Skeletal muscle tissue (tissue), 4 donors: ENCODE results near the gene PPP2R3C. TPM values are rescaled to one million over a fixed set of nuclear protein-coding genes. Genes with fewer than 3 reads are reported as not detected.
"Not testable (repeated sequence)": the region's sequence is repeated elsewhere in the genome, so short reads cannot be mapped to it uniquely, and the experiment has no call there.

Experiments
- H3K27ac ChIP-seq: one replicate; pipeline ENCODE4 v1.7.0; 2013; ENCODE audit warnings: mild to moderate bottlenecking, low read depth, low read length, inconsistent platforms
- H3K27me3 ChIP-seq, 3 donors: one replicate each; pipeline ENCODE4 v1.7.0; 2013; ENCODE audit warnings: low read length in 3 of 3; ENCODE audit not compliant: control insufficient read depth in 3 of 3, insufficient read depth in 3 of 3
- H3K36me3 ChIP-seq, 3 donors: one replicate each; pipeline ENCODE4 v1.7.0; 2013; ENCODE audit warnings: low read length in 3 of 3; ENCODE audit not compliant: control insufficient read depth in 3 of 3, insufficient read depth in 3 of 3
- H3K4me1 ChIP-seq, 3 donors: one replicate each; pipeline ENCODE4 v1.7.0; 2013; ENCODE audit warnings: low read length in 3 of 3, mild to moderate bottlenecking in 3 of 3; ENCODE audit not compliant: control insufficient read depth in 3 of 3, insufficient read depth in 3 of 3
- H3K4me3 ChIP-seq, 3 donors: one replicate each; pipeline ENCODE4 v1.7.0; 2013; ENCODE audit warnings: low read length in 3 of 3
- H3K9ac ChIP-seq, 3 donors: one replicate each; pipeline ENCODE4 v1.7.0; 2013; ENCODE audit warnings: low read length in 3 of 3, mild to moderate bottlenecking in 3 of 3, moderate library complexity in 2 of 3, low read depth in 1 of 3
- H3K9me3 ChIP-seq, 3 donors: one replicate each; pipeline ENCODE4 v1.7.0; 2013; ENCODE audit warnings: low read length in 3 of 3; ENCODE audit not compliant: control insufficient read depth in 3 of 3
- total RNA-seq: library from RNA; depleted of rRNA; stranded (reverse); fragments of >200 nt; gene quantifications from one replicate; pipeline ENCODE4 v1.2.3, GENCODE V29; 2014
- donor health status: Osteomylitis.

Gene PPP2R3C
- total RNA-seq, 1 donor from 2014 or later: 52.7 TPM

GRCh38 chr14:35112641-35113040 lies 9.1 kb downstream of the PPP2R3C start:
- Histone ChIP-seq H3K27me3 (no peaks in the 10 kb centered on the region), H3K36me3 (peaks cover 16 to 51% (median 42%) of the 10 kb centered on the region in 3 donors), H3K4me3 (no peak overlapping the region), H3K9me3 (no peaks in the 10 kb centered on the region), H3K27ac (no peak overlapping the region), H3K9ac (no peak overlapping the region), H3K4me1 (no peaks in the 10 kb centered on the region)

- Histone ChIP-seq H3K4me1 (no peaks in the 10 kb centered on the region), H3K36me3 (peaks cover 15 to 53% (median 45%) of the 10 kb centered on the region in 3 donors), H3K27ac (no peak overlapping the region), H3K9ac (no peak overlapping the region), H3K4me3 (no peak overlapping the region), H3K9me3 (no peaks in the 10 kb centered on the region), H3K27me3 (no peaks in the 10 kb centered on the region)
These were observed 13.9 kb downstream of the PPP2R3C start for GRCh38 chr14:35107866-35108265.

DNA sequence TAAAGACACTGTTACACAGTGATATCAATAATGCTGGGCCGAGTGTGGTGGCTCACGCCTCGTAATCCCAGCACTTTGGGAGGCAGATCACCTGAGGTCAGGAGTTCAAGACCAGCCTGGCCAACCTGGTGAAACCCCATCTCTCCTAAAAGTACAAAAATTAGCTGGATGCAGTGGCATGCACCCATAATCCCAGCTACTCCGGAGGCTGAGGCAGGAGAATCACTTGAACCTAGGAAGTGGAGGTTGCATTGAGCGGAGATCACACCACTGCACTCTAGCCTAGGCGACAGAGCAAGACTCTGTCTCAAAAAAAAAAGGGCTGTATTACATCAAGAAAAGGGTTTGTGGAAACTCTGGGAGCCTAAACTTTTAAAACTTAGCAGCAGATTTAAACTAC lies 27.1 kb downstream of the PPP2R3C start:
- peaks cover 8 to 32% (median 30%) of the 10 kb centered on the region in 3 donors for H3K36me3 ChIP-seq
- not testable (repeated sequence) for H3K9me3 ChIP-seq, H3K4me1 ChIP-seq, H3K9ac ChIP-seq, H3K27me3 ChIP-seq, H3K27ac ChIP-seq, H3K4me3 ChIP-seq

- Histone ChIP-seq H3K27me3 (no peaks in the 10 kb centered on the region), H3K9me3 (no peaks in the 10 kb centered on the region), H3K4me3 (no peak overlapping the region), H3K4me1 (no peaks in the 10 kb centered on the region), H3K36me3 (peaks cover 8 to 34% (median 26%) of the 10 kb centered on the region in 3 donors), H3K27ac (no peak overlapping the region), H3K9ac (no peak overlapping the region)
These were observed 33.3 kb downstream of the PPP2R3C start for GRCh38 chr14:35088514-35088913.

- Histone ChIP-seq H3K36me3 (peaks cover 9 to 48% (median 45%) of the 10 kb centered on the region in 3 donors), H3K27me3 (no peaks in the 10 kb centered on the region), H3K27ac (no peak overlapping the region), H3K9me3 (no peaks in the 10 kb centered on the region), H3K4me1 (no peaks in the 10 kb centered on the region), H3K9ac (no peak overlapping the region), H3K4me3 (no peak overlapping the region)
These were observed 36.3 kb downstream of the PPP2R3C start for GRCh38 chr14:35085441-35085840.

DNA sequence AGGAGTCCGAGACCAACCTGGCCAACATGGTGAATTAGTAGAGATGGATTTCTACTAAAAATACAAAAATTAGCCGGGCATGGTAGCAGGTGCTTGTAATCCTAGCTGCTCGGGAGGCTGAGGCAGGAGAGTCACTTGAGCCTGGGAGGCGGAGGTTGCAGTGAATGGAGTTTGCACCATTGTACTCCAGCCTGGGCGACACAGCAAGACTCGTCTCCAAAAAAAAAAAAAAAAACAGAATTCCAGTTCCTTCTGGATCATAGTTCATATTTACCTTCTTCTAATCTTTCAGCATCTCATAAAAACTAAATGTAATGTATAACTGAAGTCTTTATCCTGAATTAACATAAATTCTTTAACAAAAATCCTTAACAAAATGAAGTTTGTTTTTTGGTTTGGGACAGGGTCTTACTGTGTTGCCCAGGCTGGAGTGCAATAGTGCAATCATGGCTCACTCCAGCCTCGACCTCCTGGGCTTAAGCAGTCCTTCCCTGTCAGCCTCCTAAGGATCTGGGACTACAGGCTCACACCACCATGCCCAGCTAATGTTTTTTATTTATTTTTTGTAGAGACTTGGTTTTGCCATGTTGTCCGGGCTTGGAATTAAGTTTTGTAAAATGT lies 38.1 kb downstream of the PPP2R3C start:
- Histone ChIP-seq H3K36me3 (peaks cover 14 to 55% (median 45%) of the 10 kb centered on the region in 3 donors), H3K9ac (no peak overlapping the region), H3K27me3 (no peaks in the 10 kb centered on the region), H3K4me1 (no peaks in the 10 kb centered on the region), H3K9me3 (no peaks in the 10 kb centered on the region), H3K4me3 (no peak overlapping the region), H3K27ac (no peak overlapping the region)

- Histone ChIP-seq H3K9ac (no peak overlapping the region), H3K27ac (no peak overlapping the region), H3K4me1 (no peaks in the 10 kb centered on the region), H3K9me3 (no peaks in the 10 kb centered on the region), H3K4me3 (no peak overlapping the region), H3K36me3 (peaks cover 17 to 55% (median 35%) of the 10 kb centered on the region in 3 donors), H3K27me3 (no peaks in the 10 kb centered on the region)
These were observed 42.0 kb downstream of the PPP2R3C start for GRCh38 chr14:35079742-35080141.

GRCh38 chr14:35078082-35078481 lies 43.7 kb downstream of the PPP2R3C start:
- no peak overlapping the region for H3K4me3 ChIP-seq
- H3K27ac ChIP-seq: no peak overlapping the region
- H3K4me1 ChIP-seq: no peaks in the 10 kb centered on the region
- no peak overlapping the region for H3K9ac ChIP-seq
- H3K36me3 ChIP-seq: peaks cover 11 to 54% (median 35%) of the 10 kb centered on the region in 3 donors
- no peaks in the 10 kb centered on the region for H3K27me3 ChIP-seq
- H3K9me3 ChIP-seq: no peaks in the 10 kb centered on the region

DNA sequence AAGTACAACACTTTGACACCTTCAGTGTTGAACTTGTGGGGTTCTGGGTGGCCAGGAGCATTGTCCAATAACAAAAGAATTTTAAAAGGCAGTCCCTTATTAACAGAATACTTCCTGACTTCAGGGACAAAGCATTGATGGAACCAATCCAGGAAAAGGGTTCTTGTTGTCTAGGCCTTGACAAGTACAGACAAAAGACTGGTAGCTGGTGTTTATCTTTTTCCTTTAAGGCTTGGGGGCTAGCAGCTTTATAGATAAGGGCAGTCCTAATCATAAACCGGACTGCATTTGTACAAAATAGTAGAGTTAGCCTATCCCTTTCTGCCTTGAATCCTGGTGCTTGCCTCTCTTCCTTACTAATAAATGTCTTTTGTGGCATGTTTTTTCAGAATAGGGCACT lies 48.3 kb downstream of the PPP2R3C start:
- Histone ChIP-seq H3K4me3 (no peak overlapping the region), H3K27ac (no peak overlapping the region), H3K27me3 (no peaks in the 10 kb centered on the region), H3K9me3 (no peaks in the 10 kb centered on the region), H3K9ac (no peak overlapping the region), H3K4me1 (no peaks in the 10 kb centered on the region), H3K36me3 (peaks cover 9 to 32% (median 18%) of the 10 kb centered on the region in 3 donors)

DNA sequence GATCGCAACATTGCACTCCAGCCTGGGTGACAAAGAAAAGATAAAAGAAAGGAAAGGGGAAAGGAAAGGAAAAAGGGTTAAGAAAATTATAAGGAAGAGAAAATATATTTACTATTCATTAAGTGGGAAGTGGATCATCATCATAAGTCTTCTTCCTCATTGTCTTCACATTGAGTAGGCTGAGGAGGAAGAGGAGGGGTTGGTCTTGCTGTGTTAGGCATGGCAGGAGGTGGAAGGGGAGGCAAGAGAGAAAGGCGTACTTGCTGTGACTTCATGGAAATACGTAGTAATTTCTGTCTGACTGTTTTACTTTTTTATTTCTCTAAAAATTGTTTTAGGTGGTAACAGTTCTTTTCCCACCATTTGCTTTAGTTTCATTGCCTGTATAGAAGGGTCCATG lies 49.6 kb downstream of the PPP2R3C start:
- no peaks in the 10 kb centered on the region for H3K27me3 ChIP-seq
- no peak overlapping the region for H3K4me3 ChIP-seq
- peaks cover 3 to 34% (median 12%) of the 10 kb centered on the region in 3 donors for H3K36me3 ChIP-seq
- no peaks in the 10 kb centered on the region for H3K9me3 ChIP-seq
- H3K27ac ChIP-seq: no peak overlapping the region
- no peak overlapping the region for H3K9ac ChIP-seq
- no peaks in the 10 kb centered on the region for H3K4me1 ChIP-seq
